ENCODE measurements around the gene NUP62CL. TPM values are rescaled to one million over a fixed set of nuclear protein-coding genes. Genes with fewer than 3 reads are reported as not detected.
"Not testable (repeated sequence)": the region's sequence is repeated elsewhere in the genome, so short reads cannot be mapped to it uniquely, and the experiment has no call there.

Gene NUP62CL
- total and polyA plus RNA-seq, 3 donors from 2014 or later, result 21.9 to 34.4 (median 31.0) TPM

DNA sequence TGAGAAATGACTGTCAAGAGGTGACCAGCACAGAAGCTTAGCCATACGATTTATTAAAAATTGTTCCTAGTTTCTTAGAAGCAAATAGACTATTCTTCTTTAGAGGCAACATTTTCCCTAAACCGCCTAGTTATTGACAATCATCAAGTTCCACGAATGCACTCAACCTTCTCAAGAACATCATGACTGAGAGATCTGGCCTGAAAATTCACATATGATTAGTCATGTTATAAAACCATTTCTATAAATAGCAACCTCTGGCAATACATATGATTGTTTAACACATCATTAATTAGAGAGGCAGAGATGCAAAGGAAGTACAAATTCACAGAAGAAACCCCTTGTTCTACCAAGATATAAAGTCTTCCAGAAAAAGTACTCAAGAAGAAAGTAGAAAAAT lies 6.7 kb downstream of the NUP62CL start:
- TF ChIP-seq, protein P1, sequence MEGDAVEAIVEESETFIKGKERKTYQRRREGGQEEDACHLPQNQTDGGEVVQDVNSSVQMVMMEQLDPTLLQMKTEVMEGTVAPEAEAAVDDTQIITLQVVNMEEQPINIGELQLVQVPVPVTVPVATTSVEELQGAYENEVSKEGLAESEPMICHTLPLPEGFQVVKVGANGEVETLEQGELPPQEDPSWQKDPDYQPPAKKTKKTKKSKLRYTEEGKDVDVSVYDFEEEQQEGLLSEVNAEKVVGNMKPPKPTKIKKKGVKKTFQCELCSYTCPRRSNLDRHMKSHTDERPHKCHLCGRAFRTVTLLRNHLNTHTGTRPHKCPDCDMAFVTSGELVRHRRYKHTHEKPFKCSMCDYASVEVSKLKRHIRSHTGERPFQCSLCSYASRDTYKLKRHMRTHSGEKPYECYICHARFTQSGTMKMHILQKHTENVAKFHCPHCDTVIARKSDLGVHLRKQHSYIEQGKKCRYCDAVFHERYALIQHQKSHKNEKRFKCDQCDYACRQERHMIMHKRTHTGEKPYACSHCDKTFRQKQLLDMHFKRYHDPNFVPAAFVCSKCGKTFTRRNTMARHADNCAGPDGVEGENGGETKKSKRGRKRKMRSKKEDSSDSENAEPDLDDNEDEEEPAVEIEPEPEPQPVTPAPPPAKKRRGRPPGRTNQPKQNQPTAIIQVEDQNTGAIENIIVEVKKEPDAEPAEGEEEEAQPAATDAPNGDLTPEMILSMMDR (IDR thresholded peaks at IDR 0.05), result no peak
- no peak for TF ChIP-seq POLR2A (IDR thresholded peaks at IDR 0.05)
- Histone ChIP-seq H3K4me1 (no peaks in the 10 kb centered on the region), H3K9me3 (no peaks in the 10 kb centered on the region), H3K27me3 (no peaks in the 10 kb centered on the region), H3K4me3 (no peak overlapping the region), H3K27ac (no peak overlapping the region), H3K36me3 (ENCODE audit: low read depth, missing control alignments) (no peaks in the 10 kb centered on the region)
- DNase-seq, result no peak
- 83 to 86% methylated on average over 3 of the region's 3 CpGs for WGBS, 2 donors
- intact Hi-C loops (cut with DNase I; ENCODE audit: low total_unique reads), result no loop called here

DNA sequence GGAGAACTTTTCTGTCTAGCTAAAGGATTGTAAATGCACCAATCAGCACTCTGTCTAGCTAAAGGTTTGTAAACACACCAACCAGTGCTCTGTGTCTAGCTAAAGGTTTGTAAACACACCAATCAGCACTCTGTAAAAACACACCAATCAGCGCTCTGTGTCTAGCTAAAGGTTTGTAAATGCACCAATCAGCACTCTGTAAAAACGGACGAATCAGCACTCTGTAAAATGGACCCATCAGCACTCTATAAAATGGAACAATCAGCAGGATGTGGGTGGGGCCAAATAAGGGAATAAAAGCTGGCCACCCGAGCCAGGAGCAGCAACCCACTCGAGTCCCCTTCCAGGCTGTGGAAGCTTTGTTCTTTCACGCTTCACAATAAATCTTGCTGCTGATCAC lies 8.2 kb downstream of the NUP62CL start:
- WGBS, 2 donors, result 86 to 91% methylated on average over 4 to 6 of the region's 6 CpGs
- H3K27ac ChIP-seq; intact Hi-C loops (cut with DNase I; ENCODE audit: low total_unique reads); DNase-seq; H3K9me3 ChIP-seq; H3K4me3 ChIP-seq; H3K36me3 ChIP-seq (ENCODE audit: low read depth, missing control alignments); H3K27me3 ChIP-seq; H3K4me1 ChIP-seq: not testable (repeated sequence)

GRCh38 chrX:107197319-107197718 lies 8.9 kb downstream of the NUP62CL start:
- DNase-seq, result no peak
- no peaks in the 10 kb centered on the region for H3K9me3 ChIP-seq
- H3K4me3 ChIP-seq, result no peak overlapping the region
- no peaks in the 10 kb centered on the region for H3K4me1 ChIP-seq
- intact Hi-C loops (cut with DNase I; ENCODE audit: low total_unique reads), result no loop called here
- no peaks in the 10 kb centered on the region for H3K36me3 ChIP-seq (ENCODE audit: low read depth, missing control alignments)
- TF ChIP-seq, protein P1 (IDR thresholded peaks at IDR 0.05), result no peak
- TF ChIP-seq POLR2A (IDR thresholded peaks at IDR 0.05), result no peak
- H3K27ac ChIP-seq, result no peak overlapping the region
- no peaks in the 10 kb centered on the region for H3K27me3 ChIP-seq
- WGBS, 2 donors, result 91 to 100% methylated on average over 1 of the region's 1 CpG

- no peak for DNase-seq
- Histone ChIP-seq H3K36me3 (ENCODE audit: low read depth, missing control alignments) (no peaks in the 10 kb centered on the region), H3K4me1 (no peaks in the 10 kb centered on the region), H3K9me3 (no peaks in the 10 kb centered on the region), H3K27ac (no peak overlapping the region), H3K4me3 (no peak overlapping the region), H3K27me3 (no peaks in the 10 kb centered on the region)
- intact Hi-C loops (cut with DNase I; ENCODE audit: low total_unique reads), result no loop called here
- TF ChIP-seq, protein P1 (IDR thresholded peaks at IDR 0.05), result no peak
- TF ChIP-seq POLR2A (IDR thresholded peaks at IDR 0.05), result no peak
Measured at GRCh38 chrX:107171369-107172102, 34.7 kb downstream of the NUP62CL start.

DNA sequence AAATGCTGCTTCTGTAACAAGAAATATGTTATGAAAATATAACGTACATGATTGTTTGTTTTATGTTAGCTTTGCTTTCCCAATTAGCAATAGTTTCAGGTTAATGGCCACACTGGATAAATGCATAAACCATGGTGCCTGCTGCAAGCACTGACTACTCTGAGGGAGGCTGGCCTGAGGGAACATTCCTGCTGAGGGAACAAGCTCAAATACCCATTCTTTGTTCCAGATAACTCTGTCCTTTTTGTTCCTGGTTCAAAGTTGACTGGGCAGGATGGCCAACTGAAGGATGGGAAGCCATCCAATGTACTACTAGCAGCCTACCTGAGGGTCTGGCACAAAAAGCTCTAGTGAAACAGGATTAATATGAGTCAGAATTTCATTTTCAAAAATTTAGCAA lies 37.5 kb downstream of the NUP62CL start:
- H3K9me3 ChIP-seq, result no peaks in the 10 kb centered on the region
- no peaks in the 10 kb centered on the region for H3K4me1 ChIP-seq
- H3K27me3 ChIP-seq, result no peaks in the 10 kb centered on the region
- no peaks in the 10 kb centered on the region for H3K36me3 ChIP-seq (ENCODE audit: low read depth, missing control alignments)
- intact Hi-C loops (cut with DNase I; ENCODE audit: low total_unique reads), result no loop called here
- TF ChIP-seq POLR2A (IDR thresholded peaks at IDR 0.05), result no peak
- TF ChIP-seq, protein P1 (IDR thresholded peaks at IDR 0.05), result no peak
- WGBS, 2 donors, result 90 to 91% methylated on average over 1 of the region's 1 CpG
- no peak overlapping the region for H3K4me3 ChIP-seq
- DNase-seq, result no peak
- H3K27ac ChIP-seq, result no peak overlapping the region

Data from testis (tissue), 3 donors.